Measurements from ENCODE around the gene ELFN1. TPM values are rescaled to one million over a fixed set of nuclear protein-coding genes. Genes with fewer than 3 reads are reported as not detected.
"Not testable (repeated sequence)": the region's sequence is repeated elsewhere in the genome, so short reads cannot be mapped to it uniquely, and the experiment has no call there.

Gene ELFN1
- total RNA-seq, 1 donor from 2014 or later: 9.5 TPM

DNA sequence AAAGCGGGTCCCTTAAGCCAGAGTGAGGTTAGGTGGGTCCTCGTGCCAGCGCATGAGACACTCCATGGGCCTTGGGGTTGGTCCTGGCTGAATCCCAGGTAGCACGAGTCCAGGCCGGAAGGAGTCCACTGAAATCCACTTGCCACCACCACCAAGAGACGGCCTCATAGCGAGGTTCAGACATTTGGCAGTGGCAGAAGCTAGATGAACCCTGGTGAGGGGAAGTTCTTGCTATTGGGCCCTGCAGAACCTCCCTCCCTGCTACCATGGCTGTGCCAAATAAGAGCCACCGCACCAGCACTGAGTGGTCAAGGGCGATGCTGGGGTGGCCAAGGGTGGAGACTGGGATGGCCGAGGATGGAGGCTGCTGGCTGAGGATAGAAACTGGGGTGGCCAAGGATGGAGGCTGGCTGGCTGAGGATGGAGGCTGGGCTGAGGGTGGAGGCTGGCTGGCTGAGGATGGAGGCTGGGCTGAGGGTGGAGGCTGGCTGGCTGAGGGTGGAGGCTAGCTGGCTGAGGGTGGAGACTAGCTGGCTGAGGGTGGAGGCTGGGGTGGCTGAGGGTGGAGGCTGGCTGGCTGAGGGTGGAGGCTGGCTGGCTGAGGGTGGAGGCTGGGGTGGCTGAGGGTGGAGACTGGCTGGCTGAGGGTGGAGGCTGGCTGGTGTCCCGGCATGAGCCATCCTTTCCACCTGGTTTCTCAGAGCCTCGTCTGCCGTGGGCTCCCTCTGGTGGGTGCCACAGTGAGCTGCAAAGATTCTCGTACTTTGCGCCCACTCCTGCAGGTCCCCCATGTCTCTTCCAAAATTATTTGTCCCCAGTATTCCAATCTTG lies 88.2 kb downstream of the ELFN1 start:
- DNase-seq: no peak

DNA sequence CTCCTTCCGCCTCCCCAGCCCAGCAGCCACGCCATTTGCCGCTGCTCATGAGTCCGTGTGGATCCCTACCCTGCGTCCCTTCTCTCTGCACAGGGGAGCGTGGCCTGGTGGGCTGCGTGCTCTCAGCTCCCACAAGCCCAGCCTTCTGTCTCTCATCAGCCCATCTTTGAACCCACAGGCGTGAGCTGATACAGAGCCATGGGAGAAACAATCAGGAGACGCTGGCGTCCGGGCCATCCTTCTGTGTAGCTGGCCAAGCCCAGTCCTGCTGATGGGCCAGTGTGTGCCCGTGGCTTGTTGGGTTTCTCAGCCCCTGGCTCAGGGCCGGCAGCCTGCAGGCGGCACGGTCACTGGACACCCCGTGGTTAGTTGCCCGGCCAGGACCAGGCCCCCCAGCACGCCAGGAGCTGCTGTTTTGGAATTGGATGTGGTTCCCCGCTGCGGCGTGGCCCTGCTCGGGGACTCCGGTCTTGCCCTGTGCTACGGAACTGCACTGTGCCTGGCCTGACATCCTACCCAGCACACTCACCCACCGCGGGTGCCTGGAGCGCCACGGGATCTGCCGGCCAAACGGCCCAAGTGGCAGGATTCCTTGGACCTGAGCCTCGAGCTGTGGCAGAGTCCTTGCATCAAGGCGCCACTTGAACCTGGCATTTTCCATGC lies 88.9 kb downstream of the ELFN1 start:
- no peak for DNase-seq

DNA sequence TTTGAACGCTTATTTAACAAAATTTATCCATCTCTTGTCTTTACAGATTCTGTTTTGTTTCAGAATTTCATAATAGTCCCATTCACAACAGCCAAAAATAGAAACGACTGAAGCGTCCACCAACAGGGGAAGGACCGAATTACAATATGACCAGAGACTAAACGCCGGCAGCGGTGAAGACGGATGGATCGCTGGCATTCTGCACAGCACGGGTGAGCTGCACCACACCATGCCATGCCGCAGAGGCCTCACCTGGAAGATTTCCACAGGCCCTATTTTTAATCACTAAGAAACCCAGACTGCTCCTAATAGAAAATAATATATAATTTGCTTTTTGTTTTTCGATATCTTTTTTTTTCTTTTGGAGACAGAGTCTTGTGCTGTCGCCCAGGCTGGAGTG lies 91.0 kb downstream of the ELFN1 start:
- DNase-seq: no peak

GRCh38 chr7:1761774-1762173 lies 91.7 kb downstream of the ELFN1 start:
- DNase-seq: no peak

- DNase-seq: no peak
Observed at GRCh38 chr7:1762238-1762945, 92.3 kb downstream of the ELFN1 start.

- no peak for DNase-seq
Observed at GRCh38 chr7:1763033-1763432, 93.0 kb downstream of the ELFN1 start.

DNA sequence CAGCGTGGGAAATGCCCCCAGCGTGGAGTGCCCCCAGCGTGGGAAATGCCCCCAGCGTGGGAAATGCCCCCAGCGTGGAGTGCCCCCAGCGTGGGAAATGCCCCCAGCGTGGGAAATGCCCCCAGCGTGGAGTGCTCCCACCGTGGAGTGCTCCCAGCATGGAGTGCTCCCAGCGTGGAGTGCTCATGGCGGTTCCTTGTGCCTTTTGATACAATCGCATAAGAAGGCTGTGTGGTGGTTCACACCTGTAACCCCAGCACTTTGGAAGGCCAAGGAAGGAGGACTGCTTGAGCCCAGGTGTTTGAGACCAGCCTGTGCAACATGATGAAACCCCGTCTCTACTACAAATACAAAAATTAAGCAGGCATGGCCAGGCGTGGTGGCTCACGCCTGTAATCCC lies 93.8 kb downstream of the ELFN1 start:
- not testable (repeated sequence) for DNase-seq

DNA sequence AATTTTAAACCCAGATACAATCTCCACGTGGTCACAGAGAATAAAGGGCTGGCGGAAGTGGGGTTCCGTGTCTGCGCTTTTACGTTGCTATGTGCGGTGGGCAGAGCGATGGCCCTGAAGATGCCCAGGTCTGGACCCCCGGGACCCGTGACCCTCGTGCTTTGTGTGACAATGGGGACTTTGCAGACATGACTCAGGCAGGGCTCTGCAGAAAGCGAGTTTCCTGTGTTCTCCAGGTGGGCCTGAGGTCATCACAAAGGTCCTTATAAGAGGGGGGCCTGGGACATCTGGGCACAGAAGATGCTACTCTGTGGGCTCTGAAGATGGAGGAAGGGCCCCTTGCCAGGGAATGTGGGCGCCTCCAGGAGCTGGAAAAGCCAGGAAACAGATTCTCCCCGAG lies 95.3 kb downstream of the ELFN1 start:
- no peak for DNase-seq

GRCh38 chr7:1767524-1767923 lies 97.4 kb downstream of the ELFN1 start:
- DNase-seq: no peak

- DNase-seq: no peak
Observed at GRCh38 chr7:1768832-1769231, 98.8 kb downstream of the ELFN1 start.

DNA sequence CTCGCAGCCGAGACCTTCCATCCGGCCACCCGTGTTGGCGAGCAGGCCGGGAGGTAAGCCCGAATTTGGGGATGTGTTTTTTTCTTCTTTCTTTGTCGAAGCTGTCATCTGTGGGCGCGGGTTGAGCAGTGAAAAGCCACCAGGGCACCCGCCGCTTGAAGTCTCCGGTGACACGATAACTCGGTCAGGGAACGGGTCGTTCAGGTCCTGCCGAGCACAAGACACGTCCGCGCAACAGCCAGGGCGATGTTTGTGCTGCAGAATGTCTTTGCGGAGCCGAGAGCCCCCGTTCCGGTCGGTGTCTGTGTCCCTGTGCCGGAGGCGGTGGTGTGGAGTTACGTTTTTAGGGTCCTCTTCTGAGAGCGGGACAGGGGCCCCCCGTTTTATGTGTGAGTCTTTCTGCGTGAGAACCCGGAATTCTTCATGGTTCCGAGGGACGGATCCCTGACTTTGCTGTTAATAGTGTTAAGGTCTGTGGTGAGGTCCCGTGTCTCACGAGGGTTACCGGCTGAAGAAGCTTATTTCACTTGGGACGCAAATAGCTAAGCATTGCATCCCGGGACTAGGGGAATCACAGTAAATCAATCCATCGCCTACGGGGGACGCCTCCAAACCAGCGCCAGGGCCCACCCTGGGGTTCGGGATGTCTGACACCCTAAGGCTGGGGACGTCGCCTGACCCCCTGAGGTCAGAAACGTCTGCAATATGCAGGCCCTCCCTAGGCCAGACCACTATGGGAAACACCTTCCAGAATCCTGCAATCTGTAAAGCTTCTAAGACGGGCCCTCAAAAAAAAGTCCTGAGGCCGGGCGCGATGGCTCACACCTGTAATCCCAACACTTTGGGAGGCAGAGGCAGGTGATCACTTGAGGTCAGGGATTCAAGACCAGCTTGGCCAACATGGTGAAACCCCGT lies 99.5 kb downstream of the ELFN1 start:
- no peak for DNase-seq

DNA sequence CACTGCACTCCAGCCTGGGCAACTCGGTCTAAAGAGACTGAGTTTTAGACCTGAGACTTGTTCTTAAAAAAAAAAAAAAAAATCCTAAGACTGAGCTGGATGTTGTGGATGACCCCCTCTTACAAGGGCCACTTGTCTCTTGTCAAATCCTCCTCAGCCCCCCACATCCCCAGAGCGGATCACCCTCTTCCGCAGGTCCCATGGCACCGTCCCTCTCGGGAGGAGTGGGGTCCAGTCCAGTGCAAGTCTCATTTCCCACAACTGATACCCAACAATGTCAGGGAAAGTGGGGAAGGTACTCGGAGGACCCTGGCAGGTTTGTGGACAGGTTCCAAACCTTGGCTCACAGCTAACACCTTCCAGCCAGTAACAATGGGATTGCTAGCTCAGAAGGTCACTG lies 100.3 kb downstream of the ELFN1 start:
- DNase-seq: no peak

DNA sequence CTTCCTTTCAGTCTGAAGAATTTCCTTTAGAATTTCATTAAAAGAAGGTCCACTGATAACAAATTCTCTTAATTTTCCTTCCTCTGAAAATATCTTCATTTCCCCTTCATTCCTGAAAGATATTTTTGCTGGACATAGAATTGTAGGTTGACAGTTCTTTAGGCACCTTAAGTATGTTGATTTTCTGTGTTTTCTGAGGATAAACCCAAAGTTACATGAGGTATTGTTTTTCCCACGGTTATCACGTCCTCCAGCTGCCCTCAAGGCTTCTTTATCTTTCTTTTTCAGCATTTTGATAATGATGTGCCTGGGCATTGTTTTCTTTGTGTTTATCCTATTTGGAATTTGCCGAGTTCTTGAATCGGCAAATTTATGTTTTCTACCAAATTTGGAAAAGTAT lies 105.3 kb downstream of the ELFN1 start:
- no peak for DNase-seq

GRCh38 chr7:1777122-1777521 lies 107.0 kb downstream of the ELFN1 start:
- DNase-seq: no peak

- no peak for DNase-seq
Observed at GRCh38 chr7:1779445-1779844, 109.4 kb downstream of the ELFN1 start.

GRCh38 chr7:1781369-1781768 lies 111.3 kb downstream of the ELFN1 start:
- DNase-seq: no peak

DNA sequence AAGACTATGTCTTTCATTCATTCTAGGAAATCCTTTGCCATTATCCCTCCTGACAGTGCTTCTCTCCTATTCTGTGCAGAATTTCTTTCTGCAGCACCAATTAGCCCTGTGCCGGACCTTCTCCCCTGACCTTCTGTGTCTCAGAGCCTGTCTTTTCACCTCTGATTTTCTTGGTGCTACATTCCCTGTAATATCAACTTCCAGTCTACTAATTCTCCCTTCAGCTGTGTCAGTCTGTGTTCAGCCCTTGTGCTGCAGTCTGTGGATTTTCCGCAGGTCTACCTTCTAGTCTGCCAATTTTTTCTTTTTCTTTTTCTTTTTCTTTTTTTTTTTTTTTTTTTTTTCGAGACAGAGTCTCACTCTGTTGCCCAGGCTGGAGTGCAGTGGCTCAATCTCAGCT lies 115.8 kb downstream of the ELFN1 start:
- no peak for DNase-seq

GRCh38 chr7:1787241-1787640 lies 117.2 kb downstream of the ELFN1 start:
- no peak for DNase-seq

DNA sequence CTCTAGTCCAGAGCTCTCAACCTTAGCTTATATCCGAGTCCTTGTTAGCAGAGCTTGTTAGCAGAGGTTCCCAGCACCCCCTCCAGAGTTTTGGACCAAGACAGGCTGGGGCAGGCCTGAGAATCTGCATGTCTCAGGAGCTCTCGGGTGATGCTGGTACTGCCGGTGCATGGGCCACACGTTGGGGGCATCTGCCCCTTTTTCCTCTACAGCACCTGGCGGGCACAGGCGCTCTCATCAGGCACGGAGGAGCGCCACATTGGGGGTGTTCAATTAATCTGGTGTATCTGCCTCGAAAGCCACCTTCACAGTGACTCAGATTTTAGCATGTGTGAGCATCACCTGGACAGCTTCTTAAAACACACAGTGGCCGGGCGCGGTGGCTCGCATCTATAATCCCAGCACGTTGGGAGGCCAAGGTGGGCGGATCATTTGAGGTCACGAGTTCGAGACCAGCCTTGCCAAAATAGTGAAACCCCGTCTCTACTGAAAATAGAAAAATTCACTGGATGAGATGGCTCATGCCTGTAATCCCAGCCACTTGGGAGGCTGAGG lies 117.7 kb downstream of the ELFN1 start:
- DNase-seq: no peak

DNA sequence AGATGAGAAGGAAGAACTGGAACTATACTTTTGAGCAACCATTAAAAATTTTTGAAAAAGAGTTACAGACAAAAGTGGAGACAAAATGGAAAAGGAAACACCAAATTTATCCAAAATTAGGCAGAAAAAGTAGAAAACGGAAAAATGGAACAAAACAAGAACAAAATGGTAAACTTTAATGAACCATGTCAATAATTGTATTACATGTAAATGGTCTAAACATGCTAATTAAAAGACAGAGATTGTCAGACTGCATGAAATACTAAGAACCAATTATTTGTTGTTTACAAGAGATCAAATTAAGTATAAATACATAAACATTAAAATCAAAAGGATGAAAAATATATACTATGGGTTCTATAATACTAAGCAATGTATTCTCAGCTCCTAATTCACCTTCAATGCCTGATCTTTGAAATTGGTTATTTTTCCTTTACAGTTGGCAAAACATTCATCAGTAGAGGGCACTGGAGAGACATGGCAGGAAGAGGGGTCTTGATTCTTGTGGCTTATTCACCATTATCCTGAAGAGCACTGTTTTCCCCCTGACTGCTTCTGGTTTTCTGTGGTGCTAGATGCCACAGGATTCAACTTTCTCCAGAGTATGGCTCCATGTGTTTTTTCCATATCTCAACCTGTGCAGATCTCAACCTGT lies 124.9 kb downstream of the ELFN1 start:
- DNase-seq: no peak

All from occipital lobe (tissue), 2 donors.